T-cell (primary cell): ENCODE measurements around the gene MAP3K9. TPM values are rescaled to one million over a fixed set of nuclear protein-coding genes. Genes with fewer than 3 reads are reported as not detected.

ENCODE experiments used
- ATAC-seq, 4 experiments: fragments of 200-7000 bp in 3 of 4; fragments of 150-1000 bp in 1 of 4; cut with Tn5 transposase; replicated peaks in 1 of 4; 1 replicate in 3 of 4; 2 replicates in 1 of 4; pipeline ENCODE4 v1.10.0; 2021; ENCODE audit warnings: moderate library complexity in 3 of 4, mild to moderate bottlenecking in 2 of 4, moderate number of reproducible peaks in 1 of 4
- CTCF ChIA-PET, 2 donors: fragments of 300-600 bp; sonication (Branson Sonifier 250); formaldehyde crosslinking; loops; one replicate each; lab custom pipeline; 2022; ENCODE audit warnings: antibody characterized with exemption in 2 of 2; lab: Charles Lee
- POLR2A ChIA-PET, 2 donors: fragments of 300-600 bp; sonication (Branson Sonifier 250); formaldehyde crosslinking; loops; one replicate each; lab custom pipeline; 2022; ENCODE audit warnings: antibody characterized with exemption in 2 of 2; lab: Charles Lee
- DNase-seq, 35 experiments: peaks; one replicate each; pipeline versions ENCODE4 v3.0.0 to v3.0.0-alpha.2; 2013 to 2023
- H3K27ac ChIP-seq: one replicate; pipeline ENCODE4 v1.5.1; 2013; ENCODE audit warnings: low read length
- H3K27me3 ChIP-seq, 2 experiments: replicated peaks in 1 of 2; 1 replicate in 1 of 2; 2 replicates in 1 of 2; pipeline versions ENCODE4 v1.6.1 to v1.7.0; 2013; ENCODE audit warnings: low read length in 1 of 2, mixed read lengths in 1 of 2; ENCODE audit not compliant: control insufficient read depth in 2 of 2, insufficient read depth in 2 of 2; ENCODE audit errors: extremely low read depth in 1 of 2
- H3K36me3 ChIP-seq, 2 donors: 1 replicate in 1 of 2; 2 replicates in 1 of 2; pipeline versions ENCODE4 v1.6.1 to v1.7.0; 2013; ENCODE audit warnings: low read length in 1 of 2; ENCODE audit not compliant: control insufficient read depth in 2 of 2, insufficient read depth in 1 of 2; ENCODE audit errors: extremely low read depth in 1 of 2
- H3K4me1 ChIP-seq, 2 experiments: 1 replicate in 1 of 2; 2 replicates in 1 of 2; pipeline versions ENCODE4 v1.6.1 to v1.7.0; 2013; ENCODE audit warnings: low read length in 2 of 2, mixed read lengths in 1 of 2; ENCODE audit not compliant: insufficient read depth in 2 of 2, control insufficient read depth in 1 of 2; ENCODE audit errors: extremely low read depth in 1 of 2
- H3K4me3 ChIP-seq, 2 donors: 1 replicate in 1 of 2; 2 replicates in 1 of 2; pipeline versions ENCODE4 v1.5.1 to v1.7.0; 2013; ENCODE audit warnings: mild to moderate bottlenecking in 2 of 2, low read length in 1 of 2, moderate library complexity in 1 of 2; ENCODE audit not compliant: control insufficient read depth in 1 of 2; ENCODE audit errors: extremely low read depth in 1 of 2
- H3K9me3 ChIP-seq: 2 replicates; pipeline ENCODE4 v1.7.0; 2013
- H3K27ac Mint-ChIP-seq, 2 donors: one replicate each; pipeline ENCODE4 v1.8.0; 2020 to 2021; ENCODE audit warnings: mild to moderate bottlenecking in 2 of 2, mixed read lengths in 2 of 2
- H3K27me3 Mint-ChIP-seq, 2 donors: one replicate each; pipeline ENCODE4 v1.8.0; 2021 to 2022; ENCODE audit warnings: mixed read lengths in 2 of 2
- H3K36me3 Mint-ChIP-seq: one replicate; pipeline ENCODE4 v1.8.0; 2021; ENCODE audit warnings: mixed read lengths
- H3K4me1 Mint-ChIP-seq, 3 donors: one replicate each; pipeline ENCODE4 v1.8.0; 2020 to 2022; ENCODE audit warnings: mixed read lengths in 3 of 3, mild to moderate bottlenecking in 1 of 3
- H3K4me3 Mint-ChIP-seq, 3 donors: one replicate each; pipeline ENCODE4 v1.8.0; 2020 to 2022; ENCODE audit warnings: mild to moderate bottlenecking in 3 of 3, mixed read lengths in 3 of 3, moderate library complexity in 3 of 3
- H3K9me3 Mint-ChIP-seq, 3 donors: one replicate each; pipeline ENCODE4 v1.8.0; 2020 to 2022; ENCODE audit warnings: mixed read lengths in 3 of 3
- WGBS: methylation state at CpG from one replicate; pipeline ENCODE4 v1.1.5; 2013; ENCODE audit warnings: missing lambda C conversion rate; ENCODE audit not compliant: insufficient coverage; 5-methylcytosine and 5-hydroxymethylcytosine counted together
- total RNA-seq, 35 experiments: library from RNA in 6 of 35; stranded (reverse) in 6 of 35; fragments of 120-200 nt in 1 of 35; gene quantifications; one replicate each; pipeline versions ENCODE4 v1.2.1 to v1.2.4 and lab custom pipeline; 2013 to 2026

The MAP3K9 gene
- total RNA-seq, 5 donors from 2014 or later (not counting 1 experiment from before 2014, with no cell fraction given), result 4.8 to 7.0 (median 6.6) TPM

GRCh38 chr14:70793637-70794036, 15.7 kb downstream of the MAP3K9 start:
- H3K36me3 Mint-ChIP-seq, result peaks cover 26% of the 10 kb centered on the region
- ATAC-seq, result no peak
- CTCF ChIA-PET, result no interaction called here

GRCh38 chr14:70792939-70793338, 16.4 kb downstream of the MAP3K9 start:
- Histone ChIP-seq H3K36me3 (peaks cover 2 to 4% of the 10 kb centered on the region in 2 donors), H3K27ac (no peak overlapping the region), H3K4me3 (no peak overlapping the region), H3K9me3 (no peaks in the 10 kb centered on the region), H3K27me3 (no peaks in the 10 kb centered on the region), H3K4me1 (no peaks in the 10 kb centered on the region)
- H3K27ac Mint-ChIP-seq, result no peak overlapping the region
- ChIA-PET POLR2A (interaction anchor here in 1 of 2 donors (0.8 kb wide), 1 partner anchor 189 kb away, joined by 3 read pairs; no protein-coding TSS in a partner anchor), CTCF (no interaction called here)
- H3K4me1 Mint-ChIP-seq, result peaks cover 0 to 6% (median 0%) of the 10 kb centered on the region in 3 donors
- no peak for DNase-seq
- H3K4me3 Mint-ChIP-seq, result no peak overlapping the region
- no peak for ATAC-seq
- no peaks in the 10 kb centered on the region for H3K9me3 Mint-ChIP-seq
- H3K36me3 Mint-ChIP-seq, result peaks cover 25% of the 10 kb centered on the region
- no peaks in the 10 kb centered on the region for H3K27me3 Mint-ChIP-seq
- 100% methylated on average over 3 of the region's 9 CpGs for WGBS

More at GRCh38 chr14:70793637-70794036, 15.7 kb downstream of the MAP3K9 start:
- Histone ChIP-seq H3K4me3 (no peak overlapping the region), H3K9me3 (no peaks in the 10 kb centered on the region), H3K36me3 (peaks cover 2 to 4% of the 10 kb centered on the region in 2 donors), H3K27ac (no peak overlapping the region), H3K4me1 (no peaks in the 10 kb centered on the region), H3K27me3 (no peaks in the 10 kb centered on the region)
- Mint-ChIP-seq H3K27ac (no peak overlapping the region), H3K9me3 (no peaks in the 10 kb centered on the region), H3K4me3 (no peak overlapping the region), H3K27me3 (no peaks in the 10 kb centered on the region), H3K4me1 (peaks cover 0 to 6% (median 0%) of the 10 kb centered on the region in 3 donors)
- POLR2A ChIA-PET, result no interaction called here
- no peak for DNase-seq
- WGBS, result 93% methylated on average over 2 of the region's 3 CpGs

GRCh38 chr14:70791971-70792370, 17.3 kb downstream of the MAP3K9 start:
- peaks cover 0 to 6% (median 0%) of the 10 kb centered on the region in 3 donors for H3K4me1 Mint-ChIP-seq
- CTCF ChIA-PET, result no interaction called here
- H3K27me3 Mint-ChIP-seq, result no peaks in the 10 kb centered on the region

GRCh38 chr14:70789961-70790360, 19.4 kb downstream of the MAP3K9 start:
- ChIA-PET POLR2A (no interaction called here), CTCF (no interaction called here)
- H3K27ac Mint-ChIP-seq, result no peak overlapping the region
- no peaks in the 10 kb centered on the region for H3K27me3 Mint-ChIP-seq
- Histone ChIP-seq H3K9me3 (no peaks in the 10 kb centered on the region), H3K36me3 (peaks cover 2 to 4% of the 10 kb centered on the region in 2 donors), H3K27me3 (no peaks in the 10 kb centered on the region), H3K4me1 (no peaks in the 10 kb centered on the region), H3K4me3 (no peak overlapping the region), H3K27ac (no peak overlapping the region)
- H3K4me3 Mint-ChIP-seq, result no peak overlapping the region
- H3K4me1 Mint-ChIP-seq, result peaks cover 0 to 6% (median 0%) of the 10 kb centered on the region in 3 donors
- DNase-seq (no peak), ATAC-seq (no peak)
- H3K9me3 Mint-ChIP-seq, result no peaks in the 10 kb centered on the region
- peaks cover 24% of the 10 kb centered on the region for H3K36me3 Mint-ChIP-seq
- WGBS, result 79% methylated on average over 4 of the region's 4 CpGs

More at GRCh38 chr14:70791971-70792370, 17.3 kb downstream of the MAP3K9 start:
- Histone ChIP-seq H3K4me1 (no peaks in the 10 kb centered on the region), H3K4me3 (no peak overlapping the region), H3K36me3 (peaks cover 2 to 4% of the 10 kb centered on the region in 2 donors), H3K9me3 (no peaks in the 10 kb centered on the region), H3K27ac (no peak overlapping the region), H3K27me3 (no peaks in the 10 kb centered on the region)
- DNase-seq, result no peak
- no peak overlapping the region for H3K4me3 Mint-ChIP-seq
- no peak overlapping the region for H3K27ac Mint-ChIP-seq
- no peaks in the 10 kb centered on the region for H3K9me3 Mint-ChIP-seq
- peaks cover 20% of the 10 kb centered on the region for H3K36me3 Mint-ChIP-seq
- POLR2A ChIA-PET, result interaction anchor here in 1 of 2 donors (0.6 kb wide), 1 partner anchor 155 kb away, joined by 8 read pairs; no protein-coding TSS in a partner anchor
- ATAC-seq, result no peak
- WGBS, result 91% methylated on average over 6 of the region's 7 CpGs

GRCh38 chr14:70789361-70789760, 20.0 kb downstream of the MAP3K9 start:
- Mint-ChIP-seq H3K9me3 (no peaks in the 10 kb centered on the region), H3K27me3 (no peaks in the 10 kb centered on the region), H3K4me3 (no peak overlapping the region), H3K4me1 (peaks cover 0 to 6% (median 0%) of the 10 kb centered on the region in 3 donors), H3K27ac (no peak overlapping the region), H3K36me3 (peaks cover 23% of the 10 kb centered on the region)
- Histone ChIP-seq H3K4me3 (no peak overlapping the region), H3K27me3 (no peaks in the 10 kb centered on the region), H3K9me3 (no peaks in the 10 kb centered on the region), H3K4me1 (no peaks in the 10 kb centered on the region), H3K36me3 (peaks cover 2 to 4% of the 10 kb centered on the region in 2 donors), H3K27ac (no peak overlapping the region)
- 70% methylated on average over 2 of the region's 4 CpGs for WGBS
- ATAC-seq (no peak), DNase-seq (no peak)
- POLR2A ChIA-PET, result interaction anchor here in 1 of 2 donors (0.6 kb wide), 1 partner anchor 47 kb away, joined by 3 read pairs; no protein-coding TSS in a partner anchor
- CTCF ChIA-PET, result no interaction called here

- no peak overlapping the region for H3K27ac ChIP-seq
- no peak overlapping the region for H3K4me3 ChIP-seq
- H3K36me3 ChIP-seq, result peaks cover 2 to 4% of the 10 kb centered on the region in 2 donors
- no peak overlapping the region for H3K27ac Mint-ChIP-seq
- H3K9me3 Mint-ChIP-seq, result no peaks in the 10 kb centered on the region
- ChIA-PET CTCF (no interaction called here), POLR2A (interaction anchor here in 1 of 2 donors (0.6 kb wide), 1 partner anchor 47 kb away, joined by 3 read pairs; no protein-coding TSS in a partner anchor)
- DNase-seq (no peak), ATAC-seq (no peak)
- no peaks in the 10 kb centered on the region for H3K27me3 Mint-ChIP-seq
- no peaks in the 10 kb centered on the region for H3K27me3 ChIP-seq
- no peaks in the 10 kb centered on the region for H3K9me3 ChIP-seq
- H3K36me3 Mint-ChIP-seq, result peaks cover 20% of the 10 kb centered on the region
- H3K4me3 Mint-ChIP-seq, result no peak overlapping the region
- peaks cover 0 to 6% (median 0%) of the 10 kb centered on the region in 3 donors for H3K4me1 Mint-ChIP-seq
- WGBS, result 92% methylated on average over 5 of the region's 6 CpGs
- no peaks in the 10 kb centered on the region for H3K4me1 ChIP-seq
Observed at GRCh38 chr14:70788898-70789297, 20.4 kb downstream of the MAP3K9 start.
